ENCODE measurements around the gene ZNF827.

Gene ZNF827

DNA sequence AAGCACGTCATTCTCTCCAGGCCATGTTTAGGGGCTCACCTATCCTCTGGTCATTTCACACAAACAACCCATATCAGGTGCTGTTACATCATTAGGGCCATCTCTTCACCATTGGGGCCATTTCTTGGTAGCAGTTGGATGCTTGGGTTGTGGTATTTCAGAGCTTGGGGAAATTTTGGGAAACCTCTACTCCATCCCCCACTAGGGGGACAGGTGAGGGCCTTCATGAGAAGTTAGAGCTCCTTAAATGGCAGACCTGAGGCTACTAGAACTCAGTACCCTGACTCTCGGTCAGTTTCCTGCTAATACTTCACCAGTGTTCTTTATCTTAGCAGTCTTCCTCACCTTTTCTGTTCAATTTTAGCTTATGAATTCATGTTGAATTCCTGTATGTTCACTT is 50.2 kb downstream of the ZNF827 start:
- DNase-seq: no peak

DNA sequence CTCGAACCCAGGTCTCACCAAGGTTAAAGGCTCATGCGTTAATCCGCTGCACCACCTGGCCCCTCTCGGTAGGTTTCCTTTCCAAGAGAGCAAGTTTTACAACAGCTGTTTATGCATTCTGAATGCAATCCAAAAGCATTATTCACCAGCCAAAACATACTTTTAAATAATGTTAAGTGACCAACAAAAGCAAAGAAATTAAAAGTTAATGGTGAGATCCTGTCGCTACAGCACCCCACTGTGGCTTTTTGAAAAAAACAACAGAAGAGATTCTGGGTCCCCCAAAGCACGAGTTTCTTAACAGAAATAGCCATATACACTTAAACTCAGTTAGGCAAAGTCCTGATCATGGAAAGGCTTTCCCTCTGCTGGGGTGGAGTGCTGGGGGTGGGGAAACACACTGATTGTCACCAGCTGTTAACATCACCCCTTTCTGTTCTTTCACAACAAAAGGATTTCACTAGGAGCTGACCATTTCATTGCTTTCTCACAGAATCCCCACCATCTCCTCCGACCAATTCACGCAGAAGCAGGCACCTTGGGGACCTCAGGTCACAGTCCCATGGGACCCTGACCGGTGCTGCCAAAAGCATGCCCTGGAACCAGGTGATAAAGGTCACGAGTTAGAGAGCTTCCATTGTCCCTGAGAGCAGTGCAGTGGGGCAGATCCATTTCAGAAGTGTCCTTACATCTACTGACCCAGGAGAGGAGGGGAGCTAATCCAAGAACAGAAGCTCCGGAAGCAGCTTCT is 51.2 kb downstream of the ZNF827 start:
- no peak for DNase-seq

DNA sequence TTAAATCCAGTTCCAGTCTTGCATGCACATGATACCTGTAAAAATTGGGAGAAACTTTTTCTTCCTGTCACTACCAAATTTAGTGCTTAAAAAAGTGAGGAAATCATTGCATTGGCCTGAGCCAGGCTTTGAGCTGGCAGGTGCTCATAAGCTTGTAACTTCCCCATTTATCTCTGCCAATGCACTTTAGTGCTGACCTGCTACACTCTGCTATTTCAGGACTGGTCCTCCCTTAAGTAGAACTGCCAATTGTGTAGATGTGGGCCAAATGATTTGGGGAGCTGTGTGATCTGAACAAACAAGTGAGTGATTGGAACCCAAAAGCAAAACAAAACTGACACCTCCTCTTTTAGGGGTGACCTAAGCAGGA is 51.8 kb downstream of the ZNF827 start:
- DNase-seq: no peak

DNA sequence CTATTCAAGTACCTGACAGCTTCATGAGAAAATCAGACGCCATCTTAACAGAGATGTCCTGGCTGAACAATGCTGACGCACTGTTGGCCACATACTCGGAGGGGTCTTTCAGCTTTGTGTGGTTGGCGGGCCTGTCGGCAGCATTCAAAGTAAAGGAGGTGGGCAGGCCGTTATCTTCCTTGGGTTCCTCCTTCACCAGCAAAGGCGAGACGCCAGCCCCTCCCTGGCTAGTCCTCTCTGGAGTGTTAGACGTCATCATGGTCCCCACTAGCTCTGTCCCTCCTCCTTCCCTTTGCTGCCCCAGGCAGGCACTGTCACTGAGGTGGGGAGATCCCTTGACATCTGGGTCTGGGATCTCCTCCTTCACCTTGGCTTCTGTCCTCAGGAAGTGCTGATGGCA is 53.0 kb downstream of the ZNF827 start:
- DNase-seq: peak in 1 of 56 donors; percentile 15

DNA sequence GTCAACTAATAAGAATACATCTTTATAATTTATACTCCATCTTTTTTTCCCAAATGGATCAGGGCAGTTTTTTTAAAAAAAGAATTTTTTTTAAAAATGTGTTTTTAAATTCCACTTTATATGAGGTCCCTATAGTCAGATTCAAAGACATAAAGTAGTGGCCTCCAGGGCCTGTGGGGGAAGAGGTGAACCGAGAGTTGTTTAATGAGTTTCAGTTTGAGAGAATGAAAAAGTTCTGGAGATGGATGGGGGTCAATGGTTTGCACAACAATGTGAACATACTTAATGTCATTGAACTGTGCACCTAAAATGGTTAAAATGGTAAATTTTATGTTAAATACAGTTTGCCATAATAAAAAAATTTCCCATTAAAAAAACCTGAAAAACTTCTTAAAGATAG is 53.8 kb downstream of the ZNF827 start:
- DNase-seq: no peak

DNA sequence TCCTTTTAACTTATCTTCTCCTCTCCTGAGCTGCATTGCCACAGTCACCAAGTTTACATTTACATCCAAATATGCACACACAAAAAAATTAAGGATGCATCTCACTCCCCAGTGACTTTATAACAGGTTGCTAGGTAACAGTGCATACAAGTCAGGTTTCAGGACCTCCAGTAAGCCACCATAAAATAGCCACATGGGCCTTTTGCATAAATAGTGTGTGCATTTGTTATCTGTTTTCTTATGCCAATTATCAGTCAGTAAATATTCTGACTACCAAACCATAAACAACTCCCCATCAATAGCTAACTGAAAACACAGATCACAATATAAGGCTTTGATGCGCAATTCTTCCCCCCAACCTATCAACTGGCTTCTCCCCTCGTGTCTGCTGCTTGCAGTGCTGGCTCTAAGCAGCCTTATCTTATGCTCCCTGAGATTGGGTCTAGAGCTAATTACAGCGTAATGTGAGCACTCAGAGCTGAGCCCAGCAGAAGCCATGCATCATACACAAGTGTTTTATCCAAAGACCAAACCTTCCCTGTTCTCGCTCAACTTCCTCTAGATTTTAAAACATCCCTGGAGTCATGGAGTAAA is 55.4 kb downstream of the ZNF827 start:
- no peak for DNase-seq

DNA sequence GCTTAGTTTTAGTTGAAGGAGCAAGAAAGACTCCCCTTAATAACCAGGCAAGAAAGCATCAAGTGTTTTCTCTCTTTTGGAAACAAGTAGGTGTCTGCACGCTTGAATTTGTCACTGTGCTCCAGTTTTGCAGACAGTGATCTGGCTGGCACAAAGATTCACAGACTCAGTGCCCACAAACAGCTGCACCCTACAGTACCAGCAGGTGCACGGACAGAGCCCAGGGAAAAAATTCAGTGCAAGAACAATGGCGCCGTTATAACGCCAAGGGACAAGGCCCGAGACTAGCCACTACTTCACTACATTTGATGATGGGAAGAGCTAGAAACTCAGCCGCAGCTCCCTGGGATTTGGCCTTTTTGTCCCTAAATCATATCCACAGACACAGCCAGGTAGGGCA is 56.0 kb downstream of the ZNF827 start:
- peak in 55 of 56 donors; percentile 13 to 88 (median 70) for DNase-seq

DNA sequence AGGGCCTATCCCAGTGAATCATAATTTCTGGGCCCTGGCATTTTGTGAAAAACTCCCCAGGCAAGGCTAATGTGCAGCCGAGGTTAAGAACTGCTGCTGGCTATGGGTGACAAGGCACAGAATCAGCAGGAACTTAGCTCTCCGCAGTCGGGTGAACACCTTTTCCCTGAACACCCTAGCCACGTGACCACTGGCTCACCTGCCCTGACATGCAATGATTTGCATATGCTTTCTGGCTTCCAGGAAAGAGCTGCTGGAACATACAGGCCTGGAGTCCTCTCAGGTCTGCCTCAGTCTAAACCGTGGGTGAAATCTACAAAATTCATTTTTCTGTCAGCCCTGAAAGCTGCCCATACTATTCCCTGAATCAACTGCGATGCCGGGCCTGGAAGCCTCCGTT is 56.6 kb downstream of the ZNF827 start:
- DNase-seq: peak in 9 of 56 donors; percentile 6 to 37 (median 18)

DNA sequence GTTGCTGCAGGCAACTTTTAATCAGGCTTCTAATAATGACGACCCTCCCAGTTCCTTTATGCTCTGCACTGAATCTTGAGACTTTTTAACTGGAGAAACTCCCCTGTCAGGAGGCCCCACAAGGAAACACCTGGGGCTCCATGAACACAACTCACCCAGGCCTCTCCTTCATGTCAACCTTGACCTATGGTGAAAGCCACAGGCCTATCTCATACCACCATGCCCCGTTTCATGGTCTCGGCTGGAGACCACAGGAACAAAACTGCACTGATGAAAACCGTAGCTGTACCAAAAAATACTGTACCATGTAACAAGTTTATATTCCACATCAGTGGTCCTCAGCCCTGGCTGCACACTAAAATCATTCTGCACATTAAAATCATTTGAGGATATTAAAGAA is 57.0 kb downstream of the ZNF827 start:
- DNase-seq: no peak

DNA sequence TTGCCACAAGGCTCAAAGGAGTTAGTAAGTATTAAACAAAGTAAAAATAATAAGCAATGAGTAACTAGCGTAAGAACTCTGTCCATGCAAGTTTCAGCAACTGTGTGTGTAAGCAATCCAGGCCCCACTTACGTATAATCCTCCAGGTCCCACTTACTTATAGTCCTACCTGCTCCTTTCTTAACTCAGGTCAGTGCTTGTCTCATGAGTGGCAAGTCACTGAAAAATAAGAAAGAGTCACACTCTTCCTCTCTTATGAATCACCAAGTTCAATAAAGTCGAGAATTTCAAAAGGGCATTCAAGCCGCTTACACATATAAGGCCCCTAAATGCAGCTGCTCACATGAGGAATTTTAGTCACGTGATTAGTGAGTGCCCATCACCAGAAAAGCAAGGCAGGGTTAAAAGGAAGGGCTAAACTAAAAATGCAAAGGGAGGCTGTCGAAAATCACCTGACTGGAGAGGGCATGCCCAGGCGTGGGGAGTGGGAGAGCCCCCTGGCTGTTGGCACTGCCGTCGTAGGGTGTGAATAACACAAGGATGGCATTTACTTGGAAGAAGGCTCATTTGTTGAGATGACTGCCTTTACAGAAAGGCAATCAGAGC is 58.2 kb downstream of the ZNF827 start:
- DNase-seq: peak in 1 of 56 donors; percentile 16

DNA sequence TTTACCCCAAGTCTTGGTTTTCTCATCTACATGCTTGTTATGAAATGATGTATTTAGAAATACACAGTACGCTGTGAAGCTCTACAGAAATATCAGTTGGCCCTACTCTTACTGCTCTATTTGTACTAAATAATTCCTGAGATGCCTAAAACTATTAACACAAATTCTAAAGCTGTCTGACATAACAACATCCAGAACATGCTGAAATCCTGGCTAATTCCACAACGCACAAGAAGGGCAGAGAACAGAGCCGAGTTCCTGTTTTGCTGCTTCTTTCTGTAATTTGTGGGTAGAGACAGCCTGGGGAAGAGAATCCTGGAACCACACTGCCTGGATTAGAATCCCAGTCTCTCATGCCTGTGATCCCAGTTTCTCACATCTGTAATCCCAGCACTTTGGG is 59.0 kb downstream of the ZNF827 start:
- DNase-seq: no peak

DNA sequence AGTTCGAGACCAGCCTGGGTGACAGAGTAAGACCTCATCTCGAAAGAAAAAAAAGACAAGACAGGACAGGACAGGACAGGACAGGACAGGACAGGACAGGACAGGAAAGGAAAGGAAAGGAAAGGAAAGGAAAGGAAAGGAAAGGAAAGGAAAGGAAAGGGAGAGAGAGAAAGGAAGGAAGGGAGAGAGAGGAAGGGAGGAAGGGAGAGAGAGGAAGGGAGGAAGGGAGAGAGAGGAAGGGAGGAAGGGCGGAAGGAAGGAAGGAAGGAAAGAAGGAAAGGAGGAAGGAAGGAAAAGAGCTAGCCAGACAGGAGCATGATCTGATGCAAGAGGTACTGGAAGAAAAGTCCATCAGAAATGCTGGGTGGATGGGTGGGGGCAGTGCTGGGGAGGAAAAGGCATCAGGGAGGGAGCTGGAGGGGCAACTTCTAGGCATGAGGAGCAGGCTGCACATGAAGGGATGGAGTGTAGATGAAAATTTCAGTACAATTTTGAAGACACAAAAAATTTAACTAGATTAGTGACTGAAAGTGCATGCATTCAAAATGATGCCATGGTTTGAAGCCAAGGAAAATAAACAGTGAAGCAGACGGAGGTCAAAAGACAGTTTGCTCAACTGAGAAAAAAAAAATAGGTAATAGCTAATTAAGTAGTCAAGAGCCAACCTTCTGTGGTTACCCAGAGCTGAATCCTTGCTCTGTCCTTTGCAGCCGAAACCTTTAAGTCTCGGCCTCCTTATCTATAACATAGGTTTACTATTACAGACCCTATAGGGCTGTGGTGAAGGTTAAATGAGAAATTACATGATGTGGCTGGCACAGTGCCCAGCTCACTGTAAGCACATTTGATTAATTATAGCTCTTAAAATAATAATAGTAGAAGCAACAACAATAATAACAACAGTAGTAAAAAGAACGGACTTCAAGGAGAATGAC is 59.9 kb downstream of the ZNF827 start:
- no peak for DNase-seq

DNA sequence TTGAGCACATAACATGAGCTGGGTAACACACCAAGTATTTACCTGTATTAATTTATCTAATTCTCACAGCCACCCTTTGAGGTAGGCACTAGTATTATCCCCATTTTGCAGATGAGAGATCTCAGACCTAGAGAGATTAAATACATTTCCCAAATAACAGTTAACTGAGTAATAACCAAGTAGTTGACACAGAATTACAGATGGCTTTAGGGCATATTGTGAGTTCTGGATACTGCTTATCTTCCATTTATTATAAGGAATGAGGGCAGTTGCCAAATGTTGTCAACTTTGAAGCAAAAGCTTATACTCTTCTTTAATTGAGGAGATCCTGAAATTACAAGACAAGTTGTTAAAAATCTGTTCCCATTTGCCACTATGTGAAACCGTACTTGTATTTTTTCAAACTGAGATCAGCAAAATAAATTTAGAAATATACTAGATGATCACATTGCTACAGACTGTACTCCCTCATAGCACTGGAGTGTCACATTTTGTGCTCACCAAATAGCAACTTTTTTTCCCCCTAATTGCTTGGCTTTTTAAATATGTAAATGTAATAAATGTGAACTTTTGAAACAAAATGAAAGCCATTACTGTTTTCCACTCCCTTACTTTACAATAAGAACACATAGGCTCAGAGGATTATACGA is 62.0 kb downstream of the ZNF827 start:
- DNase-seq: no peak

DNA sequence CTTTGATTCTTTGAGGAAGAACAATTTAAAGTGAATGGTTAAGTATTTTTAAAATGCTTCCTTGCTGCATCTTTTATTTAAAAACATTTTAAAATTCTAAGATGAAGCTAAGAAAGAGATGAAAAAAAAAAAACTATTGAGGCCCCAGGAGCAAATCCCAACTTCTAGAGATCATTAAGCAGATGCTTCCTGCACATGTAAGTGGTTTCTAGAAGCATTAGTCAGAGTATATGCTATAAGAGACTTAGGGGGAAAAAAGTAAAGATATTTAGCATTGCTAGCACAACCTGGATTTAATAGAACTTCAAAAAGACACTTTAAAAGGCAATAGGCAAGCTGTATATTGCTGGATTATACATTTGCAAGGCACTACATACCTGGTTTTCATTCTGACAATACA is 64.7 kb downstream of the ZNF827 start:
- no peak for DNase-seq

DNA sequence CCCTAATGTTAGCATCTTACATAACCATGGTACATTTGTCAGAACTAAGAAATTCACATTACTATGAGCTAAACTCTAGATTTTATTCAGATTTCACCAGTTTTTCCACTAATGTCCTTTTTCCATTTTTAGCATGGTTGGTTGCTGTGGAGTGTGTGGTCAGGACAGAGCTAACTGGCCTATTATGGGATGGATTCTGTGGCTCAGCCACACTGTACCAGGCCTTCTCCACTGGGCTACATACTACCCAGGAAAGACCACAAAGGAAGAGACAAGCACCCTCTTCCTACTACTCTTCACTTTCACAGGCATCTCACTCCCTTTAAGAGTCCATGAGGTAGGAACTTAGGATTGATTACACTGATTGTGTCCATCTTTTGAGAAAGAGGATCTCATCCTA is 67.4 kb downstream of the ZNF827 start:
- DNase-seq: no peak

DNA sequence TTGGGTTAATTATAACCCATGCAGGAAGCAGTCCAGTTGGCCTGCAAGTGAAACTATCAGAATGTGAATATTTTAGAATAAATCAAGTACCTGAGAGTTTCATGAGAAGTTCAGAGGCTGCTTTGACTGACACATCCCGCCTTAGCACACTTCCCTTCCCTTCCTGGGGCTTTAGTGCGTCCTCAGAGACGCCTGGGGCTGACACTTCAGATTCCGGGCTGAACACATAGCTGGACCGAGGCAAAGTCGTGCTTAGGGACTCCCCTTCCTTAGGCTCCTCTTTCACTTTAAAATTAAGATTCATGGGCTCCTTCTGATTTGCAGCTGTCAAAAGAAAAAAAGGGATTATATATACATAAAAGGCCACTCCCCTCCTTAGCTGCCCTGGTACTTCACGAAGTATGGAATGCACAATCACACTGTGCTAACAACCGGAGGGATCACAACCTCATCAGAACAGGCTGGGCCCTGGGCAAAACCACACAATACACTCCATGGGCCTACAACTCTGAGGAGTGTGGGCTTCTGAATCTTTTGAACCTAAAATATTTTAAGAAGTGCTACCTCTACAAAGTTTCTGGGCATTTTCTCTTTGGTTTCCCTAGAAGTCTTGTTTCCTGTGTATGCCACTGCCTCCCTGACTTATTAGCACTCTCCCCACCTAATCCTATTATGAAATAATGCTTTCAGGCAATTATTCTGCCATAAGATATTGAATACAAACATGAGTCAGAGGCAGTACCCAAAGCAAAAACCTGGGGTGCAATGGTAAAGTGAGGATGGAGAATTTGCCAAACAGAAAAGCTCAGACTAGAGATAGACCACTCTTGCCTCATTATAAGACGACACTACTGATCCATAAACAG is 68.2 kb downstream of the ZNF827 start:
- no peak for DNase-seq

DNA sequence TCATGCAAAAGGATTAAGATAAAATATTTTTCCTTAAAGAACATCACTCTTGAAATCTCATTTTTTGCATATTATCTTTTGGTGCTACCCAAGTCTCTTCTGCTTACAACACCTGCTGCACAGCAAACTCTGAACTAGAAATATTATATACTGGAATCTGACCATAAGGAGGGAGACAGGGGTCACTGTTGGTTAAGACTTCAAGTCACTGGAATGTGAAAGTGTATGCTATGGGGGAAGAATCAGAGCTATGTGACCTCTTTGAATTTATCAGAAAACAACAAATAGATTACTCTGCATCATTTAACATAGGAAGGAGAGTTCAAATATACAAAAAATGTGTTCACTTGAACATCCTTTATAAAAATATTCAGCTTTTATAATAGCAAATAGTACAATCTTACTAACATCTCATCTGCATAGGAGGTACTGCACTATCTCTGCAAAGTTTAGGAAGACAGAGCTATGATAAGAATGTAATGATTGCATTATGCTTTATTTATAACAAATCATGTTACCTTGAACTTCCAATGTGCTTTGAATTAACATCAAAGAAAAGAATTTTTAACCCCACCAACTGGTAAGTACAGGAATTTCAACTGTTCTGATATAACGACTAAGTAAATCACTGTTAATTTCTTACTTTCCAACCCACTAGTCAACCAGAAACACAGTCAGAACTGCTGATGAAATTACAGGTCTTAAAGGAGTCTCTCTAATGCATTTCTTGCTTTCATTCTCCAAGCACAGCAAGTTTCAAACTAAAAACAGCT is 69.8 kb downstream of the ZNF827 start:
- DNase-seq: no peak

DNA sequence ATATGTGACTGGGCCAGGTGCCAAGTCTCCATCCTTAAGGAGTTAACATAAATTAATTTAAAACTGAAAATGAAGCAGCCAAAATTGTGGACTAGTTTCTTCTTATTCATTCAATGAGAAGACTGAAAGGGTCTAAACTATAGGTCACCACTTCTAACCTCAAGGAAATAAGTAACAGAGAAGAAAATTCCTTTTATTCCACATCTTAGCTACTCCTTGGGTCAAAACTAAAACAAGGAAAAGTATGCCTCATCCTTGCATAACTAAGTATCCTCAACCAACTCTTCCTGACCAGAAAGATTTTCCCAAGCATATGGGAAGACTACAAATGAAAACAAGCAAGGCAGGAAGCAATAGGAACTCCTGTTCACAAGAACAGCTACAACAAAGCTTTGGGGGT is 71.2 kb downstream of the ZNF827 start:
- no peak for DNase-seq

DNA sequence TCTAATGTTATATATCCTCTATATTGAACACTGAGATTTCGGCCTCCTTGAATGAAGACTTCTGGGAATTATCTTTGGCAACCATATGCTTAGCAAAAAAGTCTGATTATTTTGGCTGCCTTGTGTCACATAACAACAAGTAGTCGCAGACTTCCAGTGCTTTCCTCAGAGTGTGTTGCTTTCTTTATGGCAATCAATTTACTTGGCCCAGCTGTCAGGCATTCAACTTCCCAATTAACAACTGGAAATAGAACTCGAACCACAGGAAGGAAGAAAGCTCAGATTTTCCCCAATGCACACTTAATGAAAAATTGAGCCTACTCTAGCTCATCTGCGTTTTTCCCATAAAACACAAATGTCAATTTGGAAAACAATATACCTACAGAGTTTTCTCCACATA is 71.6 kb downstream of the ZNF827 start:
- DNase-seq: no peak

Data from nucleus accumbens (tissue), 56 donors.